NCI-H1436 (cell line): ENCODE measurements around the gene IFI30.

ENCODE experiments used
- DNase-seq: peaks from one replicate; lab custom pipeline; 2025; lab: John Stamatoyannopoulos, UW

IFI30 gene

GRCh38 chr19:18173572-18174288 lies at the start of gene IFI30:
Gene IFI30, plus strand, starts transcription at chr19:18173813. Its CDS starts 29 bp downstream, at chr19:18173842.
- DNase-seq: peak; percentile 77

GRCh38 chr19:18123819-18124218 lies 49.8 kb upstream of the IFI30 start:
- DNase-seq: no peak

- DNase-seq: no peak
Observed at GRCh38 chr19:18126097-18126496, 47.5 kb upstream of the IFI30 start.

- DNase-seq: no peak
Observed at GRCh38 chr19:18128044-18128443, 45.6 kb upstream of the IFI30 start.

- no peak for DNase-seq
Observed at GRCh38 chr19:18128805-18129204, 44.8 kb upstream of the IFI30 start.

- no peak for DNase-seq
Observed at GRCh38 chr19:18130523-18131242, 42.9 kb upstream of the IFI30 start.

GRCh38 chr19:18131841-18132596 lies 41.6 kb upstream of the IFI30 start:
- DNase-seq: no peak

GRCh38 chr19:18135712-18136584 lies 37.7 kb upstream of the IFI30 start:
- no peak for DNase-seq

- DNase-seq: no peak
Observed at GRCh38 chr19:18137242-18137641, 36.4 kb upstream of the IFI30 start.

- no peak for DNase-seq
Observed at GRCh38 chr19:18137657-18138339, 35.8 kb upstream of the IFI30 start.

GRCh38 chr19:18140473-18140872 lies 33.1 kb upstream of the IFI30 start:
- no peak for DNase-seq

- DNase-seq: no peak
Observed at GRCh38 chr19:18141031-18141430, 32.6 kb upstream of the IFI30 start.

GRCh38 chr19:18143902-18144301 lies 29.7 kb upstream of the IFI30 start:
- no peak for DNase-seq

- no peak for DNase-seq
Observed at GRCh38 chr19:18144361-18144760, 29.3 kb upstream of the IFI30 start.

- DNase-seq: no peak
Observed at GRCh38 chr19:18144906-18145305, 28.7 kb upstream of the IFI30 start.

GRCh38 chr19:18145391-18145999 lies 28.1 kb upstream of the IFI30 start:
- no peak for DNase-seq

GRCh38 chr19:18147396-18147795 lies 26.2 kb upstream of the IFI30 start:
- DNase-seq: no peak

GRCh38 chr19:18149596-18149975 lies 24.0 kb upstream of the IFI30 start:
- DNase-seq: no peak

GRCh38 chr19:18150776-18151624 lies 22.6 kb upstream of the IFI30 start:
- no peak for DNase-seq

- peak; percentile 85 for DNase-seq
Observed at GRCh38 chr19:18152442-18152816, 21.2 kb upstream of the IFI30 start.
